HG02943 (cell line): ENCODE results near the gene UPK3BL1.
"Not testable (repeated sequence)": the region's sequence is repeated elsewhere in the genome, so short reads cannot be mapped to it uniquely, and the experiment has no call there.

Source experiments
- ATAC-seq: cut with Tn5 transposase; IDR thresholded peaks from one replicate; pipeline ENCODE4 v1.9.1; 2021; ENCODE audit warnings: mild to moderate bottlenecking, low read depth, moderate library complexity; ENCODE audit not compliant: unreplicated experiment

The UPK3BL1 gene, protein sequence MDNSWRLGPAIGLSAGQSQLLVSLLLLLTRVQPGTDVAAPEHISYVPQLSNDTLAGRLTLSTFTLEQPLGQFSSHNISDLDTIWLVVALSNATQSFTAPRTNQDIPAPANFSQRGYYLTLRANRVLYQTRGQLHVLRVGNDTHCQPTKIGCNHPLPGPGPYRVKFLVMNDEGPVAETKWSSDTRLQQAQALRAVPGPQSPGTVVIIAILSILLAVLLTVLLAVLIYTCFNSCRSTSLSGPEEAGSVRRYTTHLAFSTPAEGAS

DNA sequence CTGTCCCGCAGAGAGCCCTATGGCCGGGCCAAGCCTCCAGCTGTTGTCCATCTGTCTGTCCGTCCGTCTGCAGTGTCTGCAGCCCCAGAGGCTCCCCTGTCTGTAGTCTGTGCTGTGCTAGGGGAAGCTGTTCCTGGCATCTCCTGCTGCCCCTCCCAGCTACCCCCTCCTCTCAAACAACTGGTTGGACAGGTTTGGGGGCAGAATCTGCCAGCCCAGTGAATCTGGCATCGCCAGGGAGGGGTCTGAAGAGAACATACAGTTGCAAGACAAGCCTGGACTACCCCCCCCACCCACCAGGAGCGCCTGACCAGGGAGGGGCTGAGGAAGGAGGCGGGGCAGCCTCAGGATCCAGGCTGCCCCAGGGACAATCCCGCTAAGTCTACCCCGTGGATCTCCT, at the start of gene UPK3BL1:
Gene UPK3BL1, minus strand, starts transcription at position 101 of the 400 bp plus-strand sequence. Its CDS starts 50 bp downstream, at position 51.
- not testable (repeated sequence) for ATAC-seq

DNA sequence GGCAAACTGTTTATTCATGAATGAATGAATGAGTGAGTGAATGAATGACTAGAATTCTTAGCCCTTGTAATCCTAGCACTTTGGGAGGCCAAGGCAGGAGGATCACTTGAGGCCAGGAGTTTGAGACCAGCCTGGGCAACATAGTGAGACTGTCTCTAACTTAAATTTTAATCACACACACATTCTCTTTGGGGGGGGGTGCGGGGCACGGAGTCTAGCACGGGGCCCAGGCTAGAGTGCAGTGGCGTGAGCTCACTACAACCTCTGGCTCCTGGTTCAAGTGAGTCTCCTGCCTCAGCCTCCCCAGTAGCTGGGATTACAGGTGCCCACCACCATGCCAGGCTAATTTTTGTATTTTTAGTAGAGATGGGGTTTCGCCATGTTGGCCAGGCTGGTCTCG, 48.0 kb upstream of the UPK3BL1 start:
- not testable (repeated sequence) for ATAC-seq

DNA sequence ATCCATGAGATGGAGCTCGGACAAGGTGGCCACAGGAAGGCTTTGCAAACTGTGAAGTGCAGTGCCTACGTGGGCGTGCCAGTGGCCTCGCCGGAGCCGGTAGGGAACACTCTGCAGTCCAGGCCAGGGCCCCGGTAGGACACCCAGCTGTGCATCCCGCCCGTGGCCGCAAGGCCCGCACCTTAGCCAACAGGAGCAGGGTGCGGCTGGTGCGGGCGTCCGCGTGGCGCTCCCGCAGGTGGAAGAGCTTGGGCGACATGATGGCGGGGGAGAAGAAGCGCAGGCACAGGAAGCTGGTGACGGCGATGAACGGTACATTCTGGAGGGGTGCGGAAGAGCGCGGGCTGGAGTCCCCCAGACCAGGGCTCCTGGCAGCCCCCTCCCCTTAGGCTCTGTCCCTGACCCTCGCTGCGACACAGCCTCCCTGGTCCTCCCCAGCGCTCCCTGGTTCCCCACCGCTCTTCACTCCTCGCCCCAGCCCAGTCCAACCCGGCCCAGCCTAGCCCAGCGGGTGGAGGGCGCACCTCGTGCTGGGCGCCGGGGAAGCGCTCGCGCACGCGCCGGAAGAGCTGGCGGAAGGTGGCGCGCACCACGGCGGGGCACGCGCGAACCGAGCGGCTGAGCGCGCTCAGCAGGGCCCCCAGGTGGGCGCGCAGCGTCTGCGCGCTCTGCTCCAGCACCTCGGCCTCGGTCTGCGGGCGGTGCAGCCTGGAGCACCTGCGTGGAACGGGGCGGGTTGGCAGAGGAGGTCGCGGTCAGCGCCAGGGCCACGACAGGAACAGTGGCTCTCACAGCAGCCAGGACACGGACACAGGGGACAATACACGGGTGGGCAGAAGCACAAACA, 47.1 kb upstream of the UPK3BL1 start:
- ATAC-seq, result peak; percentile 45

DNA sequence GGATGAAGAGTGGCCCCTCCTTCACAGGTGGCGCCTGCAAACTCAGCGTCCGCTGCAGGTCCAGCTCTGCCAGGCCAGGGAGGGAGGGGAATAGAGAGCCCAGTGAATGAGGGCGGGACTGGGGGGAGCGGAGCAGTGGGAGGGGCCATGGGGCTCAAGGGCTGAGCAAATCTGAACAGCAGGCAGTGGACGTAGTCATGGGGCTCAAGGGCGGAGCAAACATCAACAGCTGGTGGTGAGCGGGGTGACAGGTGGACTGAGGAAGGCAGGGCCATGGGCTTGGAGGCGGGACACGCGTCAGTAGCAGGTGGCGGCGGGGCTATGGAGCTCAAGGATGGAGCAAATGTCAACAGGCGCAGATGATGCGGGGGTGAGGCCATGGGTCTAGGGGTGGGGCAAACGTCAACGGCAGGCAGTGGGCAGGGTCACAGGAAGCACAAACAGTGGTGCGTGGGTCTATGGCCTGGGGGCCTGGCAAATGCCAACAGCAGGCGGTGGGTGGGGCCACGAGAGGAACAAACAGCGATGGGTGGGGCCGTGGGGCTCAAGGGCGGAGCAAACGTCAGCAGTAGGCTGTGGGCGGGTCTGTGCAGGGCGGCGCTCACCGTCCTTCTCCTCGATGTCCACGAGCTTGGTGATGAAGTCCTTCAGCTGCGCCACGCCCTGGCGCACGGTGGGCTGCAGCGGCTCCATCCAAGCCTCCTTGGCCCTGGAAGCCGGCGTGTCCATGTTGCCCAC, 45.9 kb upstream of the UPK3BL1 start:
- peak; percentile 66 for ATAC-seq

DNA sequence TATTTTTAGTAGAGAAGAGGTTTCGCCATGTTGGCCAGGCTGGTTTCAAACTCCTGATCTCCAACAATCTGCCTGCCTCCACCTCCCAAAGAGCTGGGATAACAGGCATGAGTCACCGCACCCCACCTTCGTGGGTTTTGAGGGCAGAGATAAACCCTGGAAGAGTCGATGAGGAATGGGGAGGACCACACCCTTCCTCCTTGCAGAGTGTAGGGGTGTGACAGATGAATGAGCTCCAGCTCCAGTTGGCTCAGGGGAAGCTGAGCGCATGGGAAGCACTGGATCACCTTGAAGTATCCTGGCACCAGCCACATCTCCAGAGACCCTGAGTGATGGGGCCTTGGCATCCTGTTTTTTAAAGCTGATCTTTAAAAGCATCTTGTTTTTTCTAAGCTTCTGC, 40.0 kb upstream of the UPK3BL1 start:
- not testable (repeated sequence) for ATAC-seq

DNA sequence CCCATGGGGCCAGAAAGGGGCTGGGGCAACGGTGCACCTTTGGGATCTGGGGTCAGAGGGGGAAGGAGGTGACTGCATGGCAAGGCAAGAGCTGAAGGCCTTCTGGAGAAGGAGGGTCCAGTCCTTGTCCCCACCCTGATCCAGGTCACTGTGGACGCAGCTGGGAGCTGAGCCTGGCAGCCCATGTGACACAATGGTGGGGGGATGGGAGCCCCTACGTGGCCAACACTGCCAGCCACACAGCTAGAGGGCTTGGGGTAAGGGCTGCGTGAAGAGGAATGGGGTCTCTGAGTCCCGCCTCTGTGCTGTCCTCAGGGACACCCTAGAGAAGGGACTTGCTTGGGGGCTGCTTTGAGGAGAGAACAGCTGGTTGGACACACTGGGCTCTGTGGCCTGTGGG, 38.2 kb upstream of the UPK3BL1 start:
- ATAC-seq, result not testable (repeated sequence)

DNA sequence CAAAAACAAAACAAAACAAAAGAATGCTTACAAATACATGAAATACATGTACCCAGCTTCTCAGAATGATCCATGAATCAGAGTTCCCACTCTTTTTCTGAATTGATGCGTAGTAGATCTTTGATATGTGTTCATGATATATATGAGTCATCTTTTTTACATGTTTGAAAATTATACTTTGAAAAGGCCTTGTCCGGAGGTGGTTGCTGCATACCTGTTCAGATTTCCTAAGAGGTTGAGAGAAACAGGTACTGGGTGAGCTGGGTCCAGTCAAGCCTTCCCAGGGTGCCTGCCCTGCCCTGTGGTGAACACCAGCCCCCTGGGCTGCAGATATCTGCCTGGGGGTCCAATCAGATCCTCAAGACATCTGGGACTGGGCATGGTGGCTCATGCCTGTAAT, 33.0 kb upstream of the UPK3BL1 start:
- not testable (repeated sequence) for ATAC-seq

DNA sequence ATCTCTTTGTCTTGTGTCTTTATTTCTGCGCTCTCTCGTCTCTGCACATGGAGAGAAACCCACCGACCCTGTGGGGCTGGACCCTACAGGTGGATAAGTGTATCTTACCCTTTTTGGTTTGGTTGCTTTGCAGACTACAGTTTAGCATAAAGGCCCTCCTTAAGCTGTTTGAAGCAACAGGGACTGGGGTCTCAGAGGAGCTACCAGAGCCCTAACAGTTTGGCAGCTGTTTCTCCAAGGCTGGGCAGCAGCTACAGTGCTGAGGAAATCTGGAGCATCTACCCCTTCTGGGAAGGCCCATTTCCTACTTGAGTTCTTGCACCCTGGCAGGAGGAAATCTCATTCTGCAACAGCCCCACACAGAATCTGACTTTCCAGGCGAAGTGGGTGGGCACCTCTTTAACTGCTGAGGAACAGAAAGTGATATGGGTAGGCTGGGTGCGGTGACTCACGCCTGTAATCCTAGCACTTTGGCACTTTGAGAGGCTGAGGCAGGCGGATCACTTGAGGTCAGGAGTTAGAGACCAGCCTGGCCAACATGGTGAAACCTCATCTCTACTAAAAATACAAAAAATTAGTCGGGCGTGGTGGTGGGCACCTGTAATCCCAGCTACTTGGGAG, 31.0 kb upstream of the UPK3BL1 start:
- not testable (repeated sequence) for ATAC-seq

DNA sequence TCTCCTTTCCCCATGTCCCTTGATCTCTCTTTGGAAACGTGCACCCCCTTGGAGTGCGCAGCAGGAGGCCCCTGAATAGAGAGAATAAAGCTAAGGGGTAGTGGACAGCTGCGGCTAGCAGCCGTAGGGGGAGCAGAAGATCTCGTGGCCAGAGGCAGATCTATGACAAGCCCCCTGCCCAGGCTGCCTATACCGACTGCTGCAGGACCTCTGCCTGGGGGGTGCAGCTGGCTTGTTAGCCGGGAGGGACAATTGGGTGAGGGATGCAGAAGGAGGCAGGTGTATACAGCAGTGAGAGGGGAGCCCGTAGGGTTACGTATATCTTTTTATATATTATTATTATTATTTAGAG, 29.3 kb upstream of the UPK3BL1 start:
- ATAC-seq, result peak; percentile 27

DNA sequence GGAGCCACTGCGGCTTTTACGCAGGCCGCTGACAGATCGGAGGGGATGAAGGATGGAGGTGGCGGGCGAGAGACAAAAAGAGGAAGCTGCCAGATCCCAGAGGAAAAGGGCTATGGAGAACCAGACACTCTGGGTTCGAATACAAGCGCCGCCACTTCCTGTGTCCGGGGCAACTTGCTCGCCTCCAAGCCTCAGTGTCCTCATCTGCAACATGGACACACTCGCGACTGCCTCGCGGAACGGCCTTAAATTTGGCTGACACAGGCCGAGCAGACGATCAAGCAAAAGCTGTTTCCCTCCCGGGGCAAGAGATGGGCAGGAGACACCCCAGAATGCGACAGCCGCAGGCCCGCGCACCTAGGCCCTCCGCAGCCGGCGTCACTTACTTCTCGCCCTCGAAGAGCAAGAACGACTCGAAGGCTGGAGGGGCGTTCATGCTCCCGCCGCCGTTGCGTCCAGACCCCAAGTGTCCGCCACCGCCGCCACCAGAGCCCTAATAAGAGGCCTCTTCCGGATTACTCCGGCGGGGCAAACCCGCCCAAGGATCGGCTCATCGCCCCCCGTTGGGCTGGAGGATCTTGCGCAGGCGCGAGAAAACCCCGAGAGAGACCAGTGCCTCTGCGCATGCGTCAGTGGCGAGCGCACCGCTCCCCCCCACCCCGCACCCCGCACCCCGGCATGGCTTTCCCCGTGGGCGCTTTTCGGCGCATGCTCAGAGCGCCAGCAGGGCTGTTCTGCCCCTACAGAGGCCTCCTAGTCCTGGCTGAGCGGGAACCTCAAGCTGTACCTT, 28.8 kb upstream of the UPK3BL1 start, which contains the start of gene POLR2J2:
Gene POLR2J2, minus strand, starts transcription at position 498 of the 790 bp plus-strand sequence. Its CDS starts 62 bp downstream, at position 436.
- peak; percentile 79 for ATAC-seq

DNA sequence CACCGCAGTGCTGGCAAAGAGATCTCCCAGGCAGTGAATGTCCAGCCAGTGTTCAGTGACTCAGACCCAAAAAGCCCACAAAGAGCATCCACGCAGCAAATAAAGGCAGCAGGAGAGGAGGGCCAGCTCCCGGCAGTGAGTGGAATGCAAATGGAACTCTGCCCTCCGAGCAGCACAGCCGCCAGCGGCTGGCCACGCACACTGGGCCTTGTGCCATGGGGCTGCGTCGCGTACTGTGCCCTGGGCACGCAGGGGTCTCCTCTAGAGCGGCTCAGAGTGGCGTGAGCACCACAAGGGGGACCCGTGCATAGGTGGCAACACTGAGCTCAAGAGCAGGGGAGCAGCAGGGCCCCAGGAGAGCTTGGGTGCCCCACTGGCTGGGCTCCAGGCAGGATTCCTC, 24.9 kb upstream of the UPK3BL1 start:
- not testable (repeated sequence) for ATAC-seq

DNA sequence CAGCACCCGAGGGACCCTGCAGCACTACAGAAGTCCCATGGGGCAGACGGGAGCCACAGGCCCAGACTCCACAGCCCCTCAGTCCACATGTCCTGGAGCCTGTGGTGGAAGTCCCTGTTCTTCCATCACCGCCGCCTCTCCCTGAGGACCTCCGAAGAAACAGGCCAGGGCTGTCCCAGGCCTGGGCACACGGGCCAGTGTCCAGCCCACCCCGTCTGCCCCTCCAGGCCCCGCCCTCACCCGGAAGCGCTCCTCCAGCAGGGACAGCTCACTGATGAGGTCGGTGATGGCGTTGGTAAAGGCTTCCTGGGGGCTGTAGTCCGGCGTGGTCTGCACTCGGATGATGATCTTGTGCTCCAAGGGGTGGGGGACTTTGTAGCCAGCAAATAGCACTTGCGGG, 24.3 kb upstream of the UPK3BL1 start:
- not testable (repeated sequence) for ATAC-seq

DNA sequence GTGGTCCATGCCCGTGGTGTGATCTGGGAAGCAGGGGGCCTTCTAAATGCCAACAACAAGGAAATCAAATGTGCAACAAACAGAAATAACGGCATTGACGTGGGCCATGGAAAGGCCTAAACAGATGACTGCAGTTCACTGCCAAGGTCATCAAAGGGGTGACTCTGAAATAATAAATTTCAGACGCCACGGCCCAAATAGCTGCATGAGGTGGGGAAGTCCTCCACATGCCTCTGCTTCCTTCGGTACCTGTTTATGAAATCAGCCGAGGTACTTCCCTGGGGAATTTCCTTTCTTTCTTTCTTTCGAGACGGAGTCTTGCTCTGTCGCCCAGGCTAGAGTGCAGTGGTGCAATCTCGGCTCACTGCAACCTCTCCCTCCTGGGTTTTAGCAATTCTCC, 22.2 kb upstream of the UPK3BL1 start:
- ATAC-seq, result not testable (repeated sequence)

DNA sequence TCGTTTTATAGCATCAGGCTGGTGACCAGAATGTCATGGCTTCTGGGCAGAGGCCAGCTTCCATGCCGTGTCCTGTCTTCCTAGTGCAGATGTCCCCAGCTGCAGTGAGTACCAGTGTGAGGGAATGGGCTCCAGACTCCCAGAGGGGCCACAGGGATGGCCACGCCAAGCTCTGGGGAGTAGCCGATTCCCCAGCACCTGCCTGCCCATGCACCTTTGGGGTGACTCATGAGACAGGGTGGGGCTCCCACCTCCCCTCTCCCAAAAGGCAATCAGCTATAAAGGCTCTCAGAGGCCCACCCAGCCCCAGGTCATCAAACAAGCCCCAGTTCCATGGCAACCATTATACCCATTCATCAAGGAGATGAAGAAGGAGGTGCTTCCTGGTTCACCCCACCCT, 7.3 kb upstream of the UPK3BL1 start, which contains the start of gene SPDYE2B:
Gene SPDYE2B, plus strand, starts transcription at position 396 of the 400 bp plus-strand sequence. CDS start 2,030 bp downstream, outside the sequence.
- ATAC-seq, result not testable (repeated sequence)

DNA sequence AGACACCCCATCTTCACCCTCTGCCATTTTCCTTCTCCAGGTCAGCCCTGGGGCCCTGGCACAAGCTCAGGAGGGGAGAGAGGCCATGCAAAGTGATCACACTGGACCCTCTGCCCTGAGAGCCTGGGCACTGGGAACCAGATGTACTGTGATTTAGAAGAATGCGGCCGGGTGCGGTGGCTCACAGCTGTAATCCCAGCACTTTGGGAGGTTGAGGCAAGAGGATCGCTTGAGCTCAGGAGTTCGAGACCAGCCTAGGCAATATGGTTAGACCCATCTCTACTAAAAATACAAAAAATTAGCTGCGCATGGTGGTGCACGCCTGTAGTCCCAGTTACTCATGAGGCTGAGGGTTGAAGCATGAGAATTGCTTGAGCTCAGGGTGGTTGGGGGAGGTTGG, 5.2 kb upstream of the UPK3BL1 start:
- ATAC-seq, result not testable (repeated sequence)

DNA sequence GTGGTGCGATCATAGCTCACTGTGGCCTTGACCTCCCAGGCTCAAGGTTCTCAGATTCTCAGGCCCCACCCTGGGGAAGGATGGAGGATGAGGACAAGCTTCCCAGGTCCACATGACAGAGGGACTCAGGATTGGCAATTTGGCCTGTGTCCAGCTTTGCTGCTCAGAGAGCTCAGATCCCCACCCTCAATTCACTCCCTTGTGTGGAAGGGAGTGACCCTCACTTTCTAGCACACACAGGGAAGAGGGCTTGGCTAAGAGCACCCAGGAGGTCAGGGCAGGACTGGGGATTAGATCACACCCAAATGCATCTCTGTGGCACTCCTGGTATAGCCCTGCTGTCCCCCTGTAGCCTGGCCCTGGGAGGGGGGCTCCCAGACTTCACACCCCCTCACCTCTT, 813 bp upstream of the UPK3BL1 start:
- not testable (repeated sequence) for ATAC-seq

DNA sequence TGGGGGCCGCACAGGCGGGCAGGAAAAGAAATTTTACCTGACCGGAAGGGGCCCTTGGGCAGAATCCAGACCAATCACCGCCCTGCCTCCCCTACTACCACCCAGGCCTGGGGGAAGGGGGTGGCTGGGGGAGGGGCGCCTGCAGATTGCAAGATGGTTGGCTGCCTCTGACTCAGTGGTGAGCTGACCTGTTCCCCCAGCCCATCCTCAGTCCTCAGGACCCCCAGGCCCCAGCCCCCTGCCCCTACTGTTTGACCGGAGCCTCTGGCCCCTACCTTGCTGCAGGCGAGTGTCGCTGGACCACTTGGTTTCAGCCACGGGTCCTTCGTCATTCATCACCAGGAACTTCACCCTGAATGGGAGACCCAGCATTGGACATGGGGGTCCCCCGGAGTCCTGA, 3.7 kb downstream of the UPK3BL1 start:
- ATAC-seq, result not testable (repeated sequence)

DNA sequence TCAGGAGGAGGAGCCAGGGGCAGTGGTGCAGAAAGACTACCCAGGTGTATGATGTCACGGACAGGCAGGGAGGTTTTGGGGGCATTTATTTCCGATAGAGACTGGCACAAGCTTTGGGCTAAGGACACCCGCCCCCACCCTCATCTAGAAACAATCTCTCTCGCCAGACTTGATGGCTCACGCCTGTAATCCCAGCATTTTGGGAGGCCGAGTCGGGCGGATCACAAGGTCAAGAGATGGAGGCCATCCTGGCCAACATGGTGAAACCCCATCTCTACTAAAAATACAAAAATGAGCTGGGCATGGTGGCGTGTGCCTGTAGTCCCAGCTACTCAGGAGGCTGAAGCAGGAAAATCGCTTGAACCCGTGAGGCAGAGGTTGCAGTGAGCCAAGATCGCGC, 5.6 kb downstream of the UPK3BL1 start:
- not testable (repeated sequence) for ATAC-seq

DNA sequence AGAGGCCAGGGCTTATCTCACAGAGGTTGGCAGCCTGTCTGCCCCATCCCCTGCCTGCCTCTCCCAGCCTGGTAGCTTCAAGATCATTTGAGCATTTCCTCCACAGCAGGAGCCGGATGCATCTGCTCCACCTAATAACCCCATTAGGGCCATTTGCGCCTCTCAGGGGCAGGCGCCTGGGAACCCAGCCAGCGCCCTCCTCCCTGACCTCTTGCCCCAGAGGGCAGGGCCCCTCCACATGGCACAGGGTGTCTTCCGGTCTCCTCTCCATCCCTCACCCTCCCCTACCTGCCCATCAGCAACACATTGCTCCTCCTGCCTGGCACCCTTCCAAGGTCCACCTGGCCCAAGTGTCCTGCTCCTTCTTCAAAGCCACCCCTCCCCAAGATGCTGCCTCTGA, 7.2 kb downstream of the UPK3BL1 start:
- not testable (repeated sequence) for ATAC-seq
